Loucy (cell line): ENCODE measurements around the gene DMXL2.

Source experiments
- H2AFZ ChIP-seq: fragments of 200-600 bp; sonication (generic); 2 replicates; pipeline ENCODE4 v1.6.0; 2016; ENCODE audit warnings: antibody characterized with exemption, mild to moderate bottlenecking, low read length, moderate library complexity
- H3F3A ChIP-seq: fragments of 200-600 bp; 2 replicates; pipeline ENCODE4 v1.6.0; 2016; ENCODE audit warnings: antibody characterized with exemption, low read depth, mild to moderate bottlenecking
- H3K27me3 ChIP-seq: fragments of 200-600 bp; sonication (generic); 2 replicates; pipeline ENCODE4 v1.6.1; 2014; ENCODE audit warnings: low read length, mild to moderate bottlenecking; ENCODE audit not compliant: insufficient read depth, poor library complexity, severe bottlenecking
- H3K36me3 ChIP-seq: fragments of 200-600 bp; sonication (generic); 2 replicates; pipeline ENCODE4 v1.6.1; 2016; ENCODE audit warnings: low read length; ENCODE audit not compliant: insufficient read depth
- H3K4me1 ChIP-seq: fragments of 200-600 bp; sonication (generic); 2 replicates; pipeline ENCODE4 v1.5.1; 2014; ENCODE audit warnings: low read length, mild to moderate bottlenecking; ENCODE audit not compliant: insufficient read depth, poor library complexity, severe bottlenecking
- H3K4me2 ChIP-seq: fragments of 200-600 bp; sonication (generic); 2 replicates; pipeline ENCODE4 v1.6.0; 2014; ENCODE audit warnings: antibody characterized with exemption, low read length, low read depth, mild to moderate bottlenecking; ENCODE audit not compliant: poor library complexity, severe bottlenecking
- H3K4me3 ChIP-seq: fragments of 200-600 bp; sonication (generic); 2 replicates; pipeline ENCODE4 v1.5.1; 2014; ENCODE audit warnings: low read length, mild to moderate bottlenecking, mixed read lengths; ENCODE audit not compliant: poor library complexity, severe bottlenecking
- H3K79me2 ChIP-seq: fragments of 200-600 bp; sonication (generic); 2 replicates; pipeline ENCODE4 v1.6.1; 2014; ENCODE audit warnings: low read length; ENCODE audit not compliant: insufficient read depth
- H3K9ac ChIP-seq: fragments of 200-600 bp; sonication (generic); 2 replicates; pipeline ENCODE4 v1.6.0; 2014; ENCODE audit warnings: mild to moderate bottlenecking, low read depth, low read length, moderate library complexity; ENCODE audit not compliant: poor library complexity, severe bottlenecking
- H3K9me2 ChIP-seq: fragments of 200-600 bp; sonication (generic); replicated peaks from 2 replicates; pipeline ENCODE4 v1.6.1; 2016; ENCODE audit warnings: low read depth, low read length, mixed read lengths
- H3K9me3 ChIP-seq: fragments of 200-600 bp; sonication (generic); 2 replicates; pipeline ENCODE4 v1.6.1; 2014; ENCODE audit warnings: mild to moderate bottlenecking, antibody characterized with exemption, low read length, low read depth; ENCODE audit not compliant: insufficient read depth
- H4K20me1 ChIP-seq: fragments of 200-600 bp; sonication (generic); 2 replicates; pipeline ENCODE4 v1.6.0; 2014; ENCODE audit warnings: antibody characterized with exemption, low read length, mild to moderate bottlenecking; ENCODE audit not compliant: insufficient read depth, poor library complexity, severe bottlenecking
- CTCF ChIP-seq: fragments of 200-600 bp; sonication (generic); conservative IDR thresholded peaks from 2 replicates; pipeline ENCODE4 v1.5.1; 2014; ENCODE audit warnings: mild to moderate bottlenecking, antibody characterized with exemption, low read length
- EZH2phosphoT487 ChIP-seq: fragments of 200-600 bp; IDR thresholded peaks from 2 replicates; pipeline ENCODE4 v1.6.1; 2018; ENCODE audit warnings: antibody characterized with exemption, mild to moderate bottlenecking, moderate library complexity, borderline replicate concordance

The DMXL2 gene

GRCh38 chr15:51484781-51485180 is 137.8 kb downstream of the DMXL2 start:
- Histone ChIP-seq H3K79me2 (no peaks in the 10 kb centered on the region), H3K36me3 (peaks cover 23% of the 10 kb centered on the region), H3K9me3 (peaks cover 20% of the 10 kb centered on the region), H3F3A (no peaks in the 10 kb centered on the region), H3K4me2 (no peak overlapping the region), H3K4me1 (no peaks in the 10 kb centered on the region), H3K9me2 (no peaks in the 10 kb centered on the region), H3K4me3 (no peak overlapping the region), H3K27me3 (no peaks in the 10 kb centered on the region), H3K9ac (no peak overlapping the region), H4K20me1 (no peaks in the 10 kb centered on the region), H2AFZ (no peak overlapping the region)
- TF ChIP-seq EZH2phosphoT487 (no peak), CTCF (no peak)

DNA sequence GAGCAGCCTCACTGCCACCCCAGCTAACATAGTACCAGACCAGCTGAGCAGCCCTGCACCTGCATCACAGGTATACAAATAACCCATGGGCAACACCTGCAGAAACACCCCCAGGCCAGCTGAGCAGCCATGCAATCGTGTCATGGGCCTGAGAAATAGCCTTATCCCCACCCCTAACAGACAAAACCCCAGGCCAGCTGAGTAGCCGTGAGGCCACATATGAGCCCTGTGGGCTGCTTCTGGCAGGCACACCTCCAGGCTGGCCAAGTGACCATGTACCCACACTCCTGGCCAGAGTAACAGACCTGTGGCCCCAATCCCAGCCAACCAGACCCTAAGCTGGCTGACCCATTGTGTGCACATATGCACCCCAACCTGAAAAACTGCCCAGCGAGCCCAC is 138.6 kb downstream of the DMXL2 start:
- Histone ChIP-seq H3K27me3 (no peaks in the 10 kb centered on the region), H3K36me3 (peaks cover 29% of the 10 kb centered on the region)

GRCh38 chr15:51483520-51483919 is 139.1 kb downstream of the DMXL2 start:
- TF ChIP-seq CTCF (no peak), EZH2phosphoT487 (no peak)
- Histone ChIP-seq H3K79me2 (no peaks in the 10 kb centered on the region), H3K27me3 (no peaks in the 10 kb centered on the region), H3K9me3 (peaks cover 20% of the 10 kb centered on the region), H3F3A (no peaks in the 10 kb centered on the region), H4K20me1 (no peaks in the 10 kb centered on the region), H3K4me2 (no peak overlapping the region), H3K4me3 (no peak overlapping the region), H3K9ac (no peak overlapping the region), H3K36me3 (peaks cover 29% of the 10 kb centered on the region), H3K4me1 (no peaks in the 10 kb centered on the region), H3K9me2 (no peaks in the 10 kb centered on the region), H2AFZ (no peak overlapping the region)

More for the DNA sequence above, 138.6 kb downstream of the DMXL2 start:
- H3F3A ChIP-seq: no peaks in the 10 kb centered on the region
- H3K4me2 ChIP-seq: no peak overlapping the region
- H3K4me1 ChIP-seq: no peaks in the 10 kb centered on the region
- TF ChIP-seq CTCF: no peak
- TF ChIP-seq EZH2phosphoT487: no peak
- H3K4me3 ChIP-seq: no peak overlapping the region
- H3K9me2 ChIP-seq: no peaks in the 10 kb centered on the region
- H3K9ac ChIP-seq: no peak overlapping the region
- H4K20me1 ChIP-seq: no peaks in the 10 kb centered on the region
- H3K79me2 ChIP-seq: no peaks in the 10 kb centered on the region
- no peak overlapping the region for H2AFZ ChIP-seq
- peaks cover 20% of the 10 kb centered on the region for H3K9me3 ChIP-seq
